NCI-H187 treated with DMSO at 0.1 percent for 48 hours (cell line): ENCODE measurements around the gene FOXL2NB.

Experiments
- DNase-seq: peaks from one replicate; lab custom pipeline; 2025; lab: John Stamatoyannopoulos, UW

Gene FOXL2NB

DNA sequence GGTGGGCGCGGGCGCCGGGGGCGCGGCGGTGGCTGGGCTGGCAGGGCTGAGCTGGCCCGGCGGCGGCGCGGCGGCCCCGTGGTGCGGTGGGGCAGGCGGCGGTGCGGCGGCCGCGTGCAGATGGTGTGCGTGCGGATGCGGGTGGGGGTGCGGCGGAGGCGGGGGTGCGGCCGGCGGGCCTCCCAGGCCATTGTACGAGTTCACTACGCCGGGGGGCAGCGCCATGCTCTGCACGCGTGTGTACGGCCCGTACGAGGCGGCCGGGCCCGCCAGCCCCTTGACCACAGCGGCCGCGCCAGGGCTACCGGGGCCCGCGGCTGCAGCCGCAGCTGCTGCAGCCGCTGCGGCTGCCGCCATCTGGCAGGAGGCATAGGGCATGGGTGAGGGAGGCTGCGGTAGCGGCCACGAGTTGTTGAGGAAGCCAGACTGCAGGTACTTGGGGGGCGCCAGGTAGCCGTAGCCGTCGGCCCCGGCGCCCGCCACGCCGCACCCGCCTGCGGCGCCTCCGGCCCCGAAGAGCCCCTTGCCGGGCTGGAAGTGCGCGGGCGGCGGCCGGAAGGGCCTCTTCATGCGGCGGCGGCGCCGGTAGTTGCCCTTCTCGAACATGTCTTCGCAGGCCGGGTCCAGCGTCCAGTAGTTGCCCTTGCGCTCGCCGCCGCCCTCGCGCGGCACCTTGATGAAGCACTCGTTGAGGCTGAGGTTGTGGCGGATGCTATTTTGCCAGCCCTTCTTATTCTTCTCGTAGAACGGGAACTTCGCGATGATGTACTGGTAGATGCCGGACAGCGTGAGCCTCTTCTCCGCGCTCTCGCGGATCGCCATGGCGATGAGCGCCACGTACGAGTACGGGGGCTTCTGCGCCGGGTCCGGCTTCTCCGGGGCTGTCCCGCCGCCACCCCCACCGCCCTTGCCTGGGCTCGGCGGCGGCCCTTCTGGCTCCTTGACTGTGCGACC, 1.0 kb upstream of the FOXL2NB start:
- no peak for DNase-seq

GRCh38 chr3:138947495-138948121, 591 bp downstream of the FOXL2NB start:
- no peak for DNase-seq

- DNase-seq, result no peak
These were observed 1.5 kb downstream of the FOXL2NB start for GRCh38 chr3:138948371-138949001.

- DNase-seq, result no peak
These were observed 2.0 kb downstream of the FOXL2NB start for GRCh38 chr3:138949002-138949418.

GRCh38 chr3:138949445-138950005, 2.5 kb downstream of the FOXL2NB start:
- DNase-seq, result no peak

DNA sequence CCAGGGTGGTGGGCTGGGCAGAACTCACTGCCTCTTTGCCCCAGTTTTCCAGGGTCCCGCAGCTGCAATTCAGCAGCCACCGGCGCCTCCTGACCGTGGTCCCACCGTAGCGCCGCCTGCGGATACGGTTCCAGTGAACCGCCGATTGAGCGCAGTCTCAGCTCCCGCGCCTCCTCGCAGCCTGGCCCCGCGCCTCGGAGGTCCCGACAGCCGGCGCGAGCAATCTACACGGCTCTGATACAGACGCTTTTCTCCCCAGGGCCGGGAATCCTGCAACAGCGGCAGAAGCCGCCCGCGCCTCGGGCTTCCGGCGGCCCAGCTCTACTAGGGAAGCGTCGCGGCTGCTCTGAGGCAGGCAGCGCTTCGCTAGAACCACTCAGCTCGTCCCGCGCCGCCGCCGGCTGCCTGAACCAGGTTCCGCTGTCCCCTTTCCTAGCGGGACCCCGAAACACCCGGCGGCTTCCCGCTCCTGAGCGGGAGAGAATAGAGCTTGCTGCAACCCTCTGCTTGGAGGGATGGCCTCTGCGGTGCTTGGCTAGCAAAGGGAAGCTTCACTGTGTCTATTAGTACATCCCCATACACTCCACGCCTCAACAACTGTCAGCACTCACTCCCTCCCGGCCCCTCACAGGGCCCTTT, 3.1 kb downstream of the FOXL2NB start:
- DNase-seq, result no peak

DNA sequence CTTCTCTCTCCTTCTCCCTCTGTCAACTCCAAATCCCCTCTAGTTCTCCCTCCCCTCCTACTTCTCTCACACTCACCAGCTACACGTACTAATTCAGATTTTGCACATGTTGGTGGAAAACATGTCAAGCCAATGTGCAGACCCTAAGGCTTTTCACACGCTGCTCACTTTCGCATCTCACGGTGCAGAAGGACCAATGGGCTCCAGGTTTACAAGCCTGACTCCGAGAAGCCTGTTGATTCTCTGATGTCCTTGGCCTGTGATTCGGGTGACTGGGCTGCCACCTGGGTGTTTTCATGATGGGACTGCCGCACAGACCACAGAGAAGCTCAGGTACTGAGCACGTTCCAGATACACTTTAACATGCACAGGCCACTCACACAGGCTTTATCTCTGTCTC, 3.7 kb downstream of the FOXL2NB start:
- no peak for DNase-seq

DNA sequence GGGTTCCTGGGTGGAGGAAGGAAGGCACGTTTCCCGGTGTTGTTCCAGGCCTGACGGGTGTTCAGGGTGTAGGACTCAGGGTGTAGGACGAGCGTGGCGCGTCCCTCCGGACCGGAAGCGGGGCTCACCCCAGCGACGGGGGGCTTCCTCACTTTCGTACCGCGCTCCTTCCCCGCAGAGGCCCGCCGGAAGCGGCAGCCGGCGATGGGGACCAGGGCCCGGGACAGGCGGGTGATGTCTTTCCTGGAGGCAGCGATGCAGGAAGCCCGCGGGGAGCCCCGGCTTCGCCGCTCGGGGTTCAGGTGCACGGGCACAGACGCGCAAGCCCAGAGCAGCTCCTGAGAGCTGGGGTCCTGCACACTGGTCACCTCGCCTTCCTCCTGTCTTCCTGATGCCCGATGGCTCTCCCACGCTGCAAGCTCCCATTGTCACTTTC, 13.4 kb downstream of the FOXL2NB start:
- DNase-seq, result no peak

DNA sequence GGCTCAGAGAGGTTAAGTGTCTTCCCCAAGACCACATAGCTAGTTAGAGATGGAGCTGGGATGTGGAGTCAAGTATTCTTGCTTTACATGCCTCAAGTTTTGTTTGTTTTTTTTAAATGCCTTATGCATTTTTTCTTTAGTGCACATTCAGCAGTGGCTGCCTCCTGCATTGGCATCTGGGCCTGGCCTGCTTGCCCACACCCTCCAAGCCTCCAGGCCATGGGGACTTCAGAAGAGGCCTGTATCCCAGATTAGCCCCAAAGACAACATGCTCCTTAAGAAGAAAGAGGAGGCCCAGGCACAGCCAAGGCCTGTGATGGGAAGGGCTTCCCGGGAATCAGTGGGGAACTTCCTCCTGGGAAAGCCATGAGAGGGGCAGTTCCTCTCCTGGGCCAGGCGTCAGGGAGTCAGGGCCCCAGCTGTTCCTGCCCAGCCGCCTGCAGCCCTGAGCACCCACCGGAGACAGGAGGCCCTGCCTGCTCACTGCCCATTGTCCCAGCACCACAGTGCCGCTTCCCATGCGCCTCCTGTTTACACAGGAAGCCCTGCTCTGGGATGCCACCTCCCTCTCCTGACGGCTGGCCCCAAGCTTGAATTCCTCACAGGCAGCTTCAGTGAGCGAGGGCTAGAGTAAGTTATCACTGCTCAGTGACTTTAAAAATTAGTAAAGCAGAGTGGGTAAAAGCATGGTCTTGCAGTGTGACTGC, 16.0 kb downstream of the FOXL2NB start:
- DNase-seq, result no peak

- DNase-seq, result no peak
These were observed 17.2 kb downstream of the FOXL2NB start for GRCh38 chr3:138964264-138964663.

DNA sequence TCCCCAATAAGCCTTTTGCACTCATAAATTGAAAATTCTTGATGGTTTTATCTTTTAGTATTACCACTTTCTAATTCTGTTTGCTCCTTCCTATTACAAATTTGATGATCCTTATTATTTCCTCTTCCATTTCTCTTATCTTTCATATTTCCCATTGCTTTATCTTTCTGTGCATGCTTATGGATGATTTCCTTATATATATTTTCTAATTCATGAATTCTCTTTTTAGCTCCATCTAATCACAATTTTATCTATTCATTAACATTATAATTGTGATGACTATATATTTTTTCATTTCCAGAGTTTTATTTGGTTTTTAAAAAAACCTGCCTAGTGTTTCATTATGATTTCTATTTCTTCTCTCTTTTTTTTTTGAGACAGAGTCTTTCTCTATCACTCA, 17.9 kb downstream of the FOXL2NB start:
- no peak for DNase-seq

- DNase-seq, result no peak
These were observed 24.8 kb downstream of the FOXL2NB start for GRCh38 chr3:138971766-138972320.

DNA sequence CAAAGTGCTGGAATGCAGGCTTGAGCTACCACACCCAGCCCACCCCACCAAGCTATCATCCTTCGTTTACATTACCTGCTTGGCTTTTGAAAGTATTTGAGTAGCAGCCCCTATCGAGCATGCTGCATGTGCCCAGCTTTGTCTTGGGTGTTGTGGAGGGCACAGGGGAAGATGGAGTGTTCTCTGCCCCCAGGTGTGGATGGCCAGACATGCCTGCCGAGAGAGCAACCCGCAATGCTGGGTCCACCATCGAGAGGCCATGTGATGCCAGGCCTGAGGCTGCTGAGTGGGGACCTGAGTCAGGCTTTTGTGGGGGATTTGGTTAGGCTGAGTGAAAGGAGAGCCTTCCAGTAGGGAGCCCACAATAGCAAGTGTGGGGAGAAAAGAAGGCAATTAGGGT, 25.9 kb downstream of the FOXL2NB start:
- no peak for DNase-seq

- no peak for DNase-seq
These were observed 27.4 kb downstream of the FOXL2NB start for GRCh38 chr3:138974462-138974861.

DNA sequence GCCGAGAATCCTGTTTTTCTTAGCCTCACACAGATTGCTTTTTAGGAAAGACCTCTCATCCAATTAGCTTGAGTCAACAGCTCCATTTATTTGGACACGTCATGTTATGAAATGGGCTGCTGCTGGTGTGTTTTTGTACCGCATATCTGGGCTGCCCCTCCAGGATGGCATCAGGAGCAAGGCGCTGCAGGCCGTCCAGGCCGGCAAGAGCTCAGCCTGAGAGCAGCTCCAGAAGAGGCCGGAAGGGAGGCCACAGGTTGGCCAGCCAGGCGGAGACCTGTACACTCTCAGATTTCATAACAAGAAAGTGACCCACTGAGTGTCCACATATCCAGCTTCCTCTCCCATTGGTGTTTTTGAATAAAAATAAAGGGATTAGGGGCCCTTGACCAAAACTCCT, 28.3 kb downstream of the FOXL2NB start:
- no peak for DNase-seq

DNA sequence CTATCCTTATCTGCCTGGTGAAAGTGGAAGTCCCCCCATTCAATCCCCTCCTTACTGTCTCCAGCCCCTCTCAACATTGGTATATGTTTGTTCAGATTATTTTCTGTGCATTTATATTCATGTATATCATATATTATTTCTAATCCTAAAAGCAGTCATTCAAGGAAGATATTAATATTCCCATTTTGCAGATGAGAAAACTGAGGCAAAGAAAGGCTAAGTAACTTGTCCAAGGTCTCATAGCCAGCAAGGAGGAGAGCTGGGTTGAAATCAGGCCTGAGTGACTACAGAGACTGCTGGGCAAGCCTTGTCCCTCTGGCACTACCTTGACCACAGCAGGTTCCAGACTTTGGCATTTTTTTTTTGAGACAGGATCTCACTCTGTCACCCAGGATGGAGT, 29.0 kb downstream of the FOXL2NB start:
- DNase-seq, result no peak

GRCh38 chr3:138984816-138985215, 37.8 kb downstream of the FOXL2NB start:
- DNase-seq, result no peak

DNA sequence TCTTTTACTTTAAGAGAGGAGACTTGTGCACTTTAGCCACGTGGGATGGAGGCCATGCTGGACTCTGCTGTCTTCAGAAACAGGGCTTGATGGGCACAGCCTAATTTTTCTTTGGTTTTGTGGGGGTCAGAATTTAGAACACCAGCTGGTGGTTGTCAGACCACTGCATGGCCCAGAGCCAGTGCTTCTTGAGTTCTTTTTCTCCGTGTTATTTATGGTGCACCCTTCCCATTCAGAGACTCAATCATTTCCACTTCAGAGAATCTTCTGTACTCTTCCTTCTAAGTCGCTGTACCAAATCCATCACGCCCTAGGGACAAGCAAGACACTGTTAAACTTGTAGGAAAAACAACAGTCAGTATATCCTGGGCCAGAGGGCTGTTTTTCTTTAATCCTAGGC, 38.9 kb downstream of the FOXL2NB start:
- DNase-seq, result no peak

GRCh38 chr3:138987181-138987580, 40.2 kb downstream of the FOXL2NB start:
- DNase-seq, result no peak

DNA sequence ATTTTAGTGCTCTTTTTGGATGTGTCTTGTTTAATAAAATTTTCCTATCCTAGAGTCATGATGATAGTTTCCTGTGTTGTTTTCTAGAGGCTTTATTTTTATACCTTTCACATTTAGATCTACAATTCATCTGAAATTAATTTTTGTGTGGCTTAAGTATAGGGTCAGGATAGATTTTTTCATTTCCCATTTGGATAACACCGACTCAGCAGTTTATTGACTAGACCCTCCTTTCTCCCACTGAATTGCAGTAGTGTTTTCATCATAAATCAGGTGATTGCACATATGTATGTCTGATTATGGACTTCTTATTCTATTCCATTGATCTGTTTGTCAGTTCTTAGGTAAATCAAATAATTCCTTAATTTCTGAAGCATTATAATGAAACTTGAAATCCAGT, 48.7 kb downstream of the FOXL2NB start:
- no peak for DNase-seq
